ENCODE results near the gene RAB3C.
"Not testable (repeated sequence)": the region's sequence is repeated elsewhere in the genome, so short reads cannot be mapped to it uniquely, and the experiment has no call there.

Gene RAB3C

GRCh38 chr5:58675341-58675740 is 92.5 kb downstream of the RAB3C start:
- DNase-seq (ENCODE audit: low spot score) = no peak

- no peak for DNase-seq (ENCODE audit: low spot score)
These were observed 94.8 kb downstream of the RAB3C start for GRCh38 chr5:58677650-58678049.

GRCh38 chr5:58680503-58680902 is 97.6 kb downstream of the RAB3C start:
- DNase-seq (ENCODE audit: low spot score) = no peak

GRCh38 chr5:58681943-58682342 is 99.1 kb downstream of the RAB3C start:
- no peak for DNase-seq (ENCODE audit: low spot score)

- no peak for DNase-seq (ENCODE audit: low spot score)
These were observed 100.7 kb downstream of the RAB3C start for GRCh38 chr5:58683567-58683966.

- DNase-seq (ENCODE audit: low spot score) = no peak
These were observed 104.2 kb downstream of the RAB3C start for GRCh38 chr5:58687079-58687478.

GRCh38 chr5:58687595-58687994 is 104.7 kb downstream of the RAB3C start:
- no peak for DNase-seq (ENCODE audit: low spot score)

- DNase-seq (ENCODE audit: low spot score) = not testable (repeated sequence)
These were observed 116.3 kb downstream of the RAB3C start for GRCh38 chr5:58699088-58699761.

- no peak for DNase-seq (ENCODE audit: low spot score)
These were observed 116.9 kb downstream of the RAB3C start for GRCh38 chr5:58699762-58700118.

- DNase-seq (ENCODE audit: low spot score) = no peak
These were observed 121.2 kb downstream of the RAB3C start for GRCh38 chr5:58703925-58704555.

- no peak for DNase-seq (ENCODE audit: low spot score)
These were observed 123.9 kb downstream of the RAB3C start for GRCh38 chr5:58706736-58707135.

- no peak for DNase-seq (ENCODE audit: low spot score)
These were observed 125.6 kb downstream of the RAB3C start for GRCh38 chr5:58708456-58708855.

- DNase-seq (ENCODE audit: low spot score) = not testable (repeated sequence)
These were observed 127.5 kb downstream of the RAB3C start for GRCh38 chr5:58710425-58710824.

GRCh38 chr5:58710871-58711270 is 128.0 kb downstream of the RAB3C start:
- no peak for DNase-seq (ENCODE audit: low spot score)

GRCh38 chr5:58711965-58712364 is 129.1 kb downstream of the RAB3C start:
- no peak for DNase-seq (ENCODE audit: low spot score)

GRCh38 chr5:58714046-58714445 is 131.2 kb downstream of the RAB3C start:
- DNase-seq (ENCODE audit: low spot score) = no peak

GRCh38 chr5:58715997-58716656 is 133.3 kb downstream of the RAB3C start:
- DNase-seq (ENCODE audit: low spot score) = no peak

- DNase-seq (ENCODE audit: low spot score) = no peak
These were observed 133.8 kb downstream of the RAB3C start for GRCh38 chr5:58716713-58717112.

GRCh38 chr5:58717303-58718007 is 134.6 kb downstream of the RAB3C start:
- no peak for DNase-seq (ENCODE audit: low spot score)

GRCh38 chr5:58718269-58718978 is 135.5 kb downstream of the RAB3C start:
- DNase-seq (ENCODE audit: low spot score) = no peak

GRCh38 chr5:58722160-58722559 is 139.3 kb downstream of the RAB3C start:
- no peak for DNase-seq (ENCODE audit: low spot score)

GRCh38 chr5:58724992-58725391 is 142.1 kb downstream of the RAB3C start:
- no peak for DNase-seq (ENCODE audit: low spot score)
